HCT116 (cell line): ENCODE results near the gene FTSJ1. TPM values are rescaled to one million over a fixed set of nuclear protein-coding genes. Genes with fewer than 3 reads are reported as not detected.

Experiments
- ATAC-seq: fragments of 200-7000 bp; cut with Tn5 transposase; 2 replicates; pipeline ENCODE4 v1.9.1; 2020; ENCODE audit warnings: mild to moderate bottlenecking, moderate library complexity
- BruUV-seq: library from RNA; stranded (reverse); fragments of 400-500 nt; replicated peaks from 2 replicates; lab custom pipeline; 2021; lab: Mats Ljungman, UMichigan
- CTCF ChIA-PET: fragments of 300-600 bp; sonication (Branson Sonifier 250); formaldehyde crosslinking; loops from one replicate; lab custom pipeline; 2021; ENCODE audit warnings: antibody characterized with exemption; lab: Charles Lee
- POLR2A ChIA-PET: fragments of 300-600, 350-600 bp; sonication (Branson Sonifier 250); formaldehyde crosslinking; loops from one replicate; lab custom pipeline; 2021; ENCODE audit warnings: antibody characterized with exemption; lab: Charles Lee
- RAD21 ChIA-PET, 2 experiments: fragments of 300-600 bp; sonication (Branson Sonifier 250); formaldehyde crosslinking; loops; one replicate each; lab custom pipeline; 2023; ENCODE audit warnings: low total read pairs in 2 of 2; ENCODE audit not compliant: uncharacterized antibody in 2 of 2, unreplicated experiment in 2 of 2, low non-redundant PET in 1 of 2; lab: Charles Lee
- DNase-seq: peaks from one replicate; pipeline ENCODE4 v3.0.0-alpha.2; 2010; ENCODE audit warnings: low read depth, low spot score
- H2AFZ ChIP-seq: fragments of 200-600 bp; shearing (Covaris generic), sonication (generic); 2 replicates; pipeline ENCODE4 v1.6.1; 2017; ENCODE audit warnings: low read depth, mixed run types, mixed read lengths, antibody characterized with exemption, low read length; ENCODE audit not compliant: poor library complexity, severe bottlenecking
- H3K27ac ChIP-seq: 2 replicates; pipeline ENCODE4 v1.5.1; 2012; ENCODE audit warnings: low read depth, low read length
- H3K27me3 ChIP-seq: fragments of 200-600 bp; sonication (generic); 2 replicates; pipeline ENCODE4 v1.6.1; 2016; ENCODE audit warnings: mixed run types, low read length, mixed read lengths; ENCODE audit not compliant: insufficient read depth
- H3K36me3 ChIP-seq, 2 experiments: fragments of 200-500 bp in 1 of 2; fragments of 200-600 bp in 1 of 2; sonication (Bioruptor generic) in 1 of 2; sonication (generic) in 1 of 2; 2 replicates each; pipeline versions ENCODE4 v1.5.1 to v1.6.1; 2014 to 2016; ENCODE audit warnings: low read length in 2 of 2, inconsistent platforms in 1 of 2, mixed read lengths in 1 of 2, mixed run types in 1 of 2; ENCODE audit not compliant: insufficient read depth in 2 of 2, control insufficient read depth in 1 of 2
- H3K4me1 ChIP-seq, 2 experiments: fragments of 200-600 bp in 1 of 2; sonication (generic) in 1 of 2; 2 replicates each; pipeline versions ENCODE4 v1.5.1 to v1.6.1; 2012 to 2017; ENCODE audit warnings: low read length in 2 of 2, inconsistent platforms in 1 of 2, mild to moderate bottlenecking in 1 of 2, mixed read lengths in 1 of 2, mixed run types in 1 of 2, moderate library complexity in 1 of 2; ENCODE audit not compliant: insufficient read depth in 2 of 2, control insufficient read depth in 1 of 2
- H3K4me2 ChIP-seq: fragments of 200-600 bp; sonication (generic); 2 replicates; pipeline ENCODE4 v1.6.1; 2017; ENCODE audit warnings: mixed run types, low read length, mixed read lengths
- H3K4me3 ChIP-seq, 2 experiments: fragments of 200-600 bp in 1 of 2; sonication (generic) in 1 of 2; replicated peaks in 1 of 2; 2 replicates each; pipeline ENCODE4 v1.5.1; 2011 to 2016; ENCODE audit warnings: low read length in 2 of 2, control low read depth in 1 of 2, low read depth in 1 of 2, mild to moderate bottlenecking in 1 of 2, mixed read lengths in 1 of 2, mixed run types in 1 of 2
- H3K79me2 ChIP-seq: fragments of 200-600 bp; sonication (generic); 2 replicates; pipeline ENCODE4 v1.6.1; 2017; ENCODE audit warnings: mild to moderate bottlenecking, mixed run types, low read length, moderate library complexity, mixed read lengths; ENCODE audit not compliant: insufficient read depth
- H3K9ac ChIP-seq: fragments of 200-600 bp; sonication (generic); 2 replicates; pipeline ENCODE4 v1.6.1; 2016; ENCODE audit warnings: low read length, mixed read lengths
- H3K9me2 ChIP-seq: fragments of 200-600 bp; sonication (generic), shearing (Covaris generic); 2 replicates; pipeline ENCODE4 v1.6.1; 2017; ENCODE audit warnings: mixed run types, mild to moderate bottlenecking, moderate library complexity; ENCODE audit not compliant: insufficient read depth
- H3K9me3 ChIP-seq, 2 experiments: fragments of 200-500 bp in 1 of 2; fragments of 200-600 bp in 1 of 2; sonication (Bioruptor generic) in 1 of 2; sonication (generic) in 1 of 2; 2 replicates each; pipeline ENCODE4 v1.6.1; 2014 to 2017; ENCODE audit warnings: low read length in 2 of 2, mixed read lengths in 2 of 2, inconsistent platforms in 1 of 2, low read depth in 1 of 2, mild to moderate bottlenecking in 1 of 2, mixed run types in 1 of 2, moderate library complexity in 1 of 2; ENCODE audit not compliant: control insufficient read depth in 1 of 2, insufficient read depth in 1 of 2
- H4K20me1 ChIP-seq: fragments of 200-600 bp; sonication (generic), shearing (Covaris generic); 2 replicates; pipeline ENCODE4 v1.6.1; 2017; ENCODE audit warnings: mixed run types, mild to moderate bottlenecking, moderate library complexity; ENCODE audit not compliant: insufficient read depth
- ATF3 ChIP-seq: IDR thresholded peaks from 2 replicates; pipeline ENCODE4 v1.6.1; 2012
- CBX3 ChIP-seq: IDR thresholded peaks from 2 replicates; pipeline ENCODE4 v1.6.1; 2012; ENCODE audit warnings: low read depth
- CEBPB ChIP-seq: IDR thresholded peaks from 2 replicates; pipeline ENCODE4 v1.6.1; 2012; ENCODE audit warnings: low read depth
- EGR1 ChIP-seq: IDR thresholded peaks from 2 replicates; pipeline ENCODE4 v1.6.1; 2012; ENCODE audit warnings: low read depth
- EZH2 ChIP-seq: fragments of 200-600 bp; sonication (generic); IDR thresholded peaks from 2 replicates; pipeline ENCODE4 v1.6.1; 2017; ENCODE audit warnings: antibody characterized with exemption, mixed run types
- EZH2phosphoT487 ChIP-seq: fragments of 200-600 bp; IDR thresholded peaks from 2 replicates; pipeline ENCODE4 v1.6.1; 2018; ENCODE audit warnings: antibody characterized with exemption, borderline replicate concordance
- POLR2A ChIP-seq: IDR thresholded peaks from 2 replicates; pipeline ENCODE4 v1.7.0; 2011; ENCODE audit warnings: borderline replicate concordance; ENCODE audit not compliant: insufficient read depth, insufficient read length; ENCODE audit errors: extremely low read depth
- RAD21 ChIP-seq: IDR thresholded peaks from 2 replicates; pipeline ENCODE4 v1.6.1; 2012; ENCODE audit warnings: low read depth, mild to moderate bottlenecking
- REST ChIP-seq: IDR thresholded peaks from 2 replicates; pipeline ENCODE4 v1.6.1; 2012; ENCODE audit warnings: low read depth
- SP1 ChIP-seq: IDR thresholded peaks from 2 replicates; pipeline ENCODE4 v1.6.1; 2012; ENCODE audit warnings: low read depth
- SRF ChIP-seq: IDR thresholded peaks from 2 replicates; pipeline ENCODE4 v1.6.1; 2012; ENCODE audit warnings: low read depth
- TCF7L2 ChIP-seq: IDR thresholded peaks from 2 replicates; pipeline ENCODE4 v1.7.0; 2011; ENCODE audit warnings: borderline replicate concordance, inconsistent platforms; ENCODE audit not compliant: insufficient read depth, insufficient read length; ENCODE audit errors: extremely low read depth
- YY1 ChIP-seq: IDR thresholded peaks from 2 replicates; pipeline ENCODE4 v1.6.1; 2011; ENCODE audit warnings: low read length, low read depth, moderate library complexity, mild to moderate bottlenecking; ENCODE audit not compliant: insufficient replicate concordance; ENCODE audit errors: extremely low read depth
- ZBTB33 ChIP-seq: IDR thresholded peaks from 2 replicates; pipeline ENCODE4 v1.6.1; 2011; ENCODE audit warnings: mild to moderate bottlenecking, low read length, moderate library complexity; ENCODE audit not compliant: insufficient replicate concordance; ENCODE audit errors: extremely low read depth
- ZFX ChIP-seq: fragments of 450-650 bp; IDR thresholded peaks from 2 replicates; pipeline ENCODE4 v1.6.1; 2017
- ZNF274 ChIP-seq: fragments of 200-500 bp; sonication (Bioruptor generic); IDR thresholded peaks from 2 replicates; pipeline ENCODE4 v1.6.1; 2014; ENCODE audit warnings: mild to moderate bottlenecking, low read depth, low read length, inconsistent platforms
- intact Hi-C: fragments of 100-400 bp; cut with micrococcal nuclease; formaldehyde crosslinking; loops from 2 replicates; pipeline ENCODE4 v1.10.0; 2022
- total RNA-seq: library from RNA; stranded (reverse); gene quantifications from one replicate; pipeline ENCODE4 v1.2.1, GENCODE V29; 2021; ENCODE audit not compliant: unreplicated experiment

FTSJ1 gene
- total RNA-seq, 1 experiment from 2014 or later = 64.9 TPM

GRCh38 chrX:48482526-48482925 lies 6.5 kb downstream of the FTSJ1 start:
- Histone ChIP-seq H3K4me1 (peaks cover 3 to 16% of the 10 kb centered on the region in 2 experiments; a peak in 3 of 4 replicates), H3K9ac (no peak overlapping the region), H2AFZ (no peak overlapping the region), H3K36me3 (peaks cover 4 to 9% of the 10 kb centered on the region in 2 experiments; a peak in 2 of 4 replicates), H3K4me3 (no peak overlapping the region), H3K79me2 (peaks cover 22% of the 10 kb centered on the region), H3K27ac (no peak overlapping the region), H3K27me3 (no peaks in the 10 kb centered on the region), H4K20me1 (no peaks in the 10 kb centered on the region), H3K4me2 (no peak overlapping the region), H3K9me2 (no peaks in the 10 kb centered on the region), H3K9me3 (no peaks in the 10 kb centered on the region)
- no peak for DNase-seq
- POLR2A ChIA-PET = no interaction called here
- CTCF ChIA-PET = no interaction called here
- intact Hi-C loops = no loop called here
- no peak for ATAC-seq
- no peak for TF ChIP-seq EZH2
- TF ChIP-seq EZH2phosphoT487 = no peak
- TF ChIP-seq TCF7L2 = no peak
- no peak for TF ChIP-seq SRF
- BruUV-seq = no TSS peak
- RAD21 ChIA-PET = no interaction called here

- Histone ChIP-seq H3K4me2 (peak overlapping the region; percentile 62), H3K9ac (peak overlapping the region; percentile 52), H3K4me1 (peaks cover 6 to 51% of the 10 kb centered on the region in 2 experiments; a peak in 3 of 4 replicates), H3K4me3 (peak overlapping the region in 1 of 2 experiments; percentile 9; a peak in 1 of 4 replicates), H3K9me2 (no peaks in the 10 kb centered on the region), H3K9me3 (no peaks in the 10 kb centered on the region), H3K36me3 (peaks cover under 1 to 2% of the 10 kb centered on the region in 2 experiments; a peak in 1 of 4 replicates), H3K79me2 (no peaks in the 10 kb centered on the region), H4K20me1 (no peaks in the 10 kb centered on the region), H3K27me3 (no peaks in the 10 kb centered on the region), H3K27ac (peak overlapping the region; percentile 36), H2AFZ (no peak overlapping the region)
- ChIA-PET POLR2A (no interaction called here), RAD21 (no interaction called here), CTCF (no interaction called here)
- ATAC-seq = peak; percentile 90
- intact Hi-C loops = no loop called here
- peak; percentile 90 for DNase-seq
- no TSS peak for BruUV-seq
- no peak for TF ChIP-seq EZH2phosphoT487
- TF ChIP-seq CBX3 = no peak
- no peak for TF ChIP-seq YY1
- no peak for TF ChIP-seq ZNF274
- no peak for TF ChIP-seq SRF
- TF ChIP-seq ZBTB33 = no peak
- no peak for TF ChIP-seq POLR2A
- no peak for TF ChIP-seq RAD21
- TF ChIP-seq CEBPB = no peak
- TF ChIP-seq REST = no peak
- no peak for TF ChIP-seq SP1
- no peak for TF ChIP-seq ATF3
- TF ChIP-seq EGR1 = no peak
- no peak for TF ChIP-seq ZFX
Observed at GRCh38 chrX:48487362-48487798, 11.4 kb downstream of the FTSJ1 start.
